ENCODE measurements around the gene GAL. TPM values are rescaled to one million over a fixed set of nuclear protein-coding genes. Genes with fewer than 3 reads are reported as not detected.

The GAL gene
- total RNA-seq, 1 experiment from 2014 or later: 65.2 TPM

GRCh38 chr11:68655406-68655805 is 28.9 kb upstream of the GAL start:
- Histone ChIP-seq H2AK5ac (ENCODE audit: insufficient read length, low read length) (no peak overlapping the region), H4K8ac (replicated peaks; ENCODE audit: insufficient read length, low read depth, low read length) (no peak overlapping the region), H4K20me1 (ENCODE audit: control insufficient read depth, insufficient read depth, insufficient read length) (no peaks in the 10 kb centered on the region), H3K4me2 (ENCODE audit: insufficient read depth, insufficient read length, low read length) (no peak overlapping the region), H3K79me1 (ENCODE audit: insufficient read depth, low read depth, low read length, poor library complexity, severe bottlenecking) (no peaks in the 10 kb centered on the region), H2BK12ac (ENCODE audit: insufficient read length, low read depth, low read length) (no peak overlapping the region), H3K9ac (ENCODE audit: extremely low read depth, insufficient read length, low read length) (no peak overlapping the region), H3K14ac (ENCODE audit: insufficient read depth, low read length) (no peak overlapping the region), H4K5ac (ENCODE audit: insufficient read length, low read depth, low read length) (no peak overlapping the region), H2BK5ac (ENCODE audit: insufficient read length, low read length) (no peak overlapping the region), H3K23me2 (ENCODE audit: insufficient read length, low read depth, low read length, poor library complexity, severe bottlenecking) (no peaks in the 10 kb centered on the region), H2BK20ac (ENCODE audit: low read depth, low read length, poor library complexity, severe bottlenecking) (no peak overlapping the region), H2BK15ac (ENCODE audit: low read depth, low read length) (no peak overlapping the region), H3K79me2 (ENCODE audit: insufficient read depth, low read length) (no peaks in the 10 kb centered on the region), H3K23ac (ENCODE audit: insufficient read length, low read depth, low read length) (no peak overlapping the region), H3K27ac (ENCODE audit: insufficient read length, low read depth, low read length) (no peak overlapping the region), H3K27me3 (ENCODE audit: insufficient read depth, low read length) (no peaks in the 10 kb centered on the region), H2BK120ac (ENCODE audit: low read depth, low read length, poor library complexity, severe bottlenecking) (no peak overlapping the region), H3K9me3 (ENCODE audit: control insufficient read depth, low read depth, low read length) (no peaks in the 10 kb centered on the region), H3K4me1 (ENCODE audit: insufficient read depth, low read length) (no peaks in the 10 kb centered on the region), H3T11ph (ENCODE audit: low read length) (no peak overlapping the region), H3K18ac (ENCODE audit: insufficient read length, low read depth, low read length) (no peak overlapping the region), H3K4ac (ENCODE audit: low read depth, low read length) (no peak overlapping the region), H3K56ac (ENCODE audit: insufficient read length, low read depth, low read length) (no peak overlapping the region), H2AFZ (ENCODE audit: low read length) (no peak overlapping the region), H4K91ac (ENCODE audit: insufficient read length, low read depth, low read length) (no peak overlapping the region)
- H3K36me3 Mint-ChIP-seq (ENCODE audit: insufficient read depth in 1 of 3, low read depth in 3 of 3): peaks cover 0 to 6% (median 0%) of the 10 kb centered on the region in 3 experiments; a peak in 1 of 7 replicates
- no peak for TF ChIP-seq CTCF (conservative IDR thresholded peaks at IDR 0.05)
- peaks cover 2 to 10% of the 10 kb centered on the region in 2 experiments for H3K9me3 Mint-ChIP-seq
- no peak overlapping the region for H3K4me3 Mint-ChIP-seq
- H3K4me1 Mint-ChIP-seq: 0 out of 4 replicates have a peak, but pooled peaks cover 0 to 2% of the 10 kb centered on the region in 2 experiments
- WGBS (ENCODE audit: extremely low coverage, insufficient read length, low lambda C conversion rate): no CpG with 5 or more reads among the region's 7 CpGs
- DNase-seq: no peak
- H3K27ac Mint-ChIP-seq: no peak overlapping the region
- no peaks in the 10 kb centered on the region; the same call in 1 of the 2 replicates for H3K27me3 Mint-ChIP-seq (ENCODE audit: low read depth)
